Ovary (tissue), 3 donors: ENCODE data around the gene FADS2.
A peak's percentile ranks its signal among the peaks of the same experiment; 100 is the strongest.

Source experiments
- CTCF ChIP-seq, 3 donors: fragments of 450-650 bp in 2 of 3; fragments of 200-600 bp in 1 of 3; IDR thresholded peaks; one replicate each; pipeline versions ENCODE4 v1.5.1 to v1.8.0; 2016 to 2022; ENCODE audit warnings: antibody characterized with exemption in 3 of 3, mild to moderate bottlenecking in 1 of 3
- EP300 ChIP-seq: sonication (generic); formaldehyde crosslinking; IDR thresholded peaks from one replicate; pipeline ENCODE4 v1.6.1; 2017; ENCODE audit warnings: antibody characterized with exemption
- POLR2A ChIP-seq: fragments of 450-650 bp; IDR thresholded peaks from one replicate; pipeline ENCODE4 v1.6.1; 2017; ENCODE audit warnings: antibody characterized with exemption, mild to moderate bottlenecking, moderate library complexity
- donor health status: DM: no; HTN: no; CAD: no.

GRCh38 chr11:61797263-61797944 is 30.7 kb upstream of the FADS2 start:
- TF ChIP-seq CTCF (IDR thresholded peaks at IDR 0.05) (peak; percentile 37 to 93 (median 90)), POLR2A (no peak), EP300 (no peak)
